IPS-18c (cell line): Measurements from ENCODE around the gene THOC6.

Experiments used
- H3K4me3 ChIP-seq: 2 replicates; pipeline ENCODE4 v1.7.0; 2013; ENCODE audit warnings: low read depth, mild to moderate bottlenecking, low read length, moderate library complexity; ENCODE audit not compliant: insufficient read depth
- H3K9me3 ChIP-seq: one replicate; pipeline ENCODE4 v1.6.1; 2013; ENCODE audit warnings: mild to moderate bottlenecking, low read length, moderate library complexity; ENCODE audit not compliant: control insufficient read depth, insufficient read depth

Gene THOC6

GRCh38 chr16:3023669-3024478 is at the start of gene THOC6, which contains the start of gene HCFC1R1:
Gene THOC6 (plus strand): TSS chr16:3024035. CDS start chr16:3024327, 292 bp downstream.
Gene HCFC1R1 (minus strand): TSS chr16:3023942. CDS start chr16:3023941, 1 bp downstream.
- H3K4me3 ChIP-seq: peak within 1 kb of the TSS; percentile 86
- no peaks in the 10 kb centered on the region for H3K9me3 ChIP-seq

- Histone ChIP-seq H3K4me3 (no peak overlapping the region), H3K9me3 (peaks cover 2% of the 10 kb centered on the region)
These were observed 49.3 kb upstream of the THOC6 start for GRCh38 chr16:2974319-2975056.

- peaks cover 2% of the 10 kb centered on the region for H3K9me3 ChIP-seq
- no peak overlapping the region for H3K4me3 ChIP-seq
These were observed 48.6 kb upstream of the THOC6 start for GRCh38 chr16:2975161-2975795.

- H3K4me3 ChIP-seq: no peak overlapping the region
These were observed 47.6 kb upstream of the THOC6 start for GRCh38 chr16:2976201-2976600.

GRCh38 chr16:2976673-2977072 is 47.2 kb upstream of the THOC6 start:
- Histone ChIP-seq H3K4me3 (no peak overlapping the region), H3K9me3 (peaks cover 4% of the 10 kb centered on the region)

More at GRCh38 chr16:2976201-2976600, 47.6 kb upstream of the THOC6 start:
- peaks cover 2% of the 10 kb centered on the region for H3K9me3 ChIP-seq

- H3K9me3 ChIP-seq: peaks cover 4% of the 10 kb centered on the region
- H3K4me3 ChIP-seq: no peak overlapping the region
These were observed 46.4 kb upstream of the THOC6 start for GRCh38 chr16:2977440-2977839.

- peak overlapping the region; percentile 96 for H3K4me3 ChIP-seq
These were observed 44.1 kb upstream of the THOC6 start for GRCh38 chr16:2979669-2980226.

GRCh38 chr16:2980227-2981176 is 43.3 kb upstream of the THOC6 start, which contains the start of gene PKMYT1:
Gene PKMYT1 (minus strand): TSS chr16:2980446. CDS start chr16:2979657, 789 bp downstream.
- peaks cover 2% of the 10 kb centered on the region for H3K9me3 ChIP-seq
- peak within 1 kb of the TSS; percentile 96 for H3K4me3 ChIP-seq

More at GRCh38 chr16:2979669-2980226, 44.1 kb upstream of the THOC6 start:
- H3K9me3 ChIP-seq: peaks cover 2% of the 10 kb centered on the region

- H3K9me3 ChIP-seq: peaks cover 2% of the 10 kb centered on the region
- peak overlapping the region; percentile 96 for H3K4me3 ChIP-seq
These were observed 42.5 kb upstream of the THOC6 start for GRCh38 chr16:2981177-2981898.

- Histone ChIP-seq H3K4me3 (peak overlapping the region; percentile 32; the same call in 1 of the 2 replicates), H3K9me3 (peaks cover 2% of the 10 kb centered on the region)
These were observed 42.0 kb upstream of the THOC6 start for GRCh38 chr16:2981899-2982250.

GRCh38 chr16:2982402-2982801 is 41.4 kb upstream of the THOC6 start:
- Histone ChIP-seq H3K9me3 (peaks cover 2% of the 10 kb centered on the region), H3K4me3 (no peak overlapping the region)

- Histone ChIP-seq H3K4me3 (no peak overlapping the region; the same call in 1 of the 2 replicates), H3K9me3 (peaks cover 2% of the 10 kb centered on the region)
These were observed 40.1 kb upstream of the THOC6 start for GRCh38 chr16:2983706-2984136.

- Histone ChIP-seq H3K4me3 (no peak overlapping the region), H3K9me3 (peaks cover 2% of the 10 kb centered on the region)
These were observed 38.4 kb upstream of the THOC6 start for GRCh38 chr16:2985462-2985861.

GRCh38 chr16:2985893-2986355 is 37.9 kb upstream of the THOC6 start:
- peaks cover 2% of the 10 kb centered on the region for H3K9me3 ChIP-seq
- no peak overlapping the region for H3K4me3 ChIP-seq

GRCh38 chr16:2986623-2987188 is 37.1 kb upstream of the THOC6 start:
- Histone ChIP-seq H3K9me3 (no peaks in the 10 kb centered on the region), H3K4me3 (no peak overlapping the region)
